H1 (cell line): ENCODE data around the gene OVOL3. TPM values are rescaled to one million over a fixed set of nuclear protein-coding genes. Genes with fewer than 3 reads are reported as not detected.

Experiments
- CTCF ChIA-PET: fragments of 300-600 bp; sonication (Branson Sonifier 250); formaldehyde crosslinking; loops from one replicate; lab custom pipeline; 2021; ENCODE audit not compliant: partially characterized antibody; lab: Charles Lee
- POLR2A ChIA-PET: fragments of 300-600 bp; sonication (Branson Sonifier 250); formaldehyde crosslinking; loops from one replicate; lab custom pipeline; 2021; ENCODE audit warnings: inconsistent platforms; ENCODE audit not compliant: partially characterized antibody; lab: Charles Lee
- DNase-seq, 2 experiments: peaks; one replicate each; pipeline versions ENCODE4 v3.0.0 to v3.0.0-alpha.2; 2010 to 2022; ENCODE audit warnings: low spot score in 2 of 2, low read depth in 1 of 2, mixed read lengths in 1 of 2
- FAIRE-seq: peaks from 2 replicates; lab custom pipeline; 2011; peaks lifted over from hg19 to GRCh38; lab: Jason Lieb, UNC
- H2AFZ ChIP-seq: 2 replicates; pipeline ENCODE4 v1.8.1; 2012; ENCODE audit warnings: low read length, inconsistent platforms
- H2AK5ac ChIP-seq: 2 replicates; pipeline ENCODE4 v1.6.1; 2013; ENCODE audit warnings: low read depth, low read length
- H2BK120ac ChIP-seq: replicated peaks from 2 replicates; pipeline ENCODE3; 2013; ENCODE audit warnings: low read depth, low read length, inconsistent platforms
- H2BK12ac ChIP-seq: 2 replicates; pipeline ENCODE4 v1.6.1; 2013; ENCODE audit warnings: low read depth, low read length
- H2BK15ac ChIP-seq: 2 replicates; pipeline ENCODE4 v1.6.1; 2013; ENCODE audit warnings: low read length
- H2BK20ac ChIP-seq: 2 replicates; pipeline ENCODE4 v1.6.1; 2013; ENCODE audit warnings: low read length
- H2BK5ac ChIP-seq: 2 replicates; pipeline ENCODE4 v1.6.1; 2013; ENCODE audit warnings: low read depth, low read length
- H3K14ac ChIP-seq: 2 replicates; pipeline ENCODE4 v1.6.1; 2013; ENCODE audit warnings: inconsistent platforms; ENCODE audit not compliant: insufficient read length
- H3K18ac ChIP-seq: 2 replicates; pipeline ENCODE4 v1.6.1; 2013; ENCODE audit warnings: low read length; ENCODE audit errors: extremely low read depth
- H3K23ac ChIP-seq: 2 replicates; pipeline ENCODE4 v1.6.1; 2013; ENCODE audit warnings: inconsistent platforms; ENCODE audit not compliant: insufficient read length
- H3K23me2 ChIP-seq: 2 replicates; pipeline ENCODE4 v1.6.1; 2013; ENCODE audit warnings: low read depth, low read length
- H3K27ac ChIP-seq: 2 replicates; pipeline ENCODE4 v1.6.1; 2011; ENCODE audit warnings: low read depth, low read length, inconsistent platforms
- H3K27me3 ChIP-seq, 4 experiments: replicated peaks in 1 of 4; 1 replicate in 1 of 4; 2 replicates in 3 of 4; pipeline versions ENCODE4 v1.6.1 to v1.8.1; 2011 to 2013; ENCODE audit warnings: low read length in 3 of 4, mild to moderate bottlenecking in 3 of 4, inconsistent platforms in 2 of 4, mixed read lengths in 2 of 4, moderate library complexity in 1 of 4; ENCODE audit not compliant: control insufficient read depth in 3 of 4, insufficient read depth in 3 of 4; ENCODE audit errors: extremely low read depth in 1 of 4
- H3K36me3 ChIP-seq, 4 experiments: 2 replicates each; pipeline versions ENCODE4 v1.6.1 to v1.8.1; 2011 to 2013; ENCODE audit warnings: mild to moderate bottlenecking in 4 of 4, low read length in 3 of 4, moderate library complexity in 2 of 4, control low read depth in 1 of 4, inconsistent platforms in 1 of 4; ENCODE audit not compliant: insufficient read depth in 4 of 4, control insufficient read depth in 2 of 4
- H3K4ac ChIP-seq: replicated peaks from 2 replicates; pipeline ENCODE3; 2013; ENCODE audit warnings: low read length, low read depth, mixed read lengths, inconsistent platforms; ENCODE audit not compliant: insufficient read length
- H3K4me1 ChIP-seq, 4 experiments: replicated peaks in 1 of 4; 1 replicate in 1 of 4; 2 replicates in 3 of 4; pipeline versions ENCODE4 v1.6.1 to v1.8.1; 2011 to 2013; ENCODE audit warnings: low read length in 3 of 4, inconsistent platforms in 2 of 4, mixed read lengths in 1 of 4; ENCODE audit not compliant: insufficient read depth in 4 of 4, control insufficient read depth in 3 of 4
- H3K4me2 ChIP-seq, 2 experiments: 2 replicates each; pipeline versions ENCODE4 v1.6.1 to v1.8.1; 2011 to 2013; ENCODE audit warnings: low read depth in 2 of 2, low read length in 2 of 2, control low read depth in 1 of 2, inconsistent platforms in 1 of 2, mild to moderate bottlenecking in 1 of 2; ENCODE audit not compliant: insufficient read depth in 1 of 2
- H3K4me3 ChIP-seq, 4 experiments: fragments of 200-600, 300-600 bp in 1 of 4; sonication (generic), shearing (Covaris generic), sonication (Bioruptor Twin) in 1 of 4; 2 replicates each; pipeline versions ENCODE4 v1.5.1 to v1.8.1; 2011 to 2016; ENCODE audit warnings: low read length in 4 of 4, low read depth in 3 of 4, control low read depth in 2 of 4, inconsistent platforms in 2 of 4, mild to moderate bottlenecking in 2 of 4, mixed read lengths in 1 of 4, moderate library complexity in 1 of 4; ENCODE audit not compliant: insufficient read depth in 2 of 4; ENCODE audit errors: extremely low read depth in 1 of 4
- H3K56ac ChIP-seq: replicated peaks from 2 replicates; pipeline ENCODE3; 2013; ENCODE audit warnings: low read depth, mild to moderate bottlenecking, mixed read lengths, low read length, inconsistent platforms; ENCODE audit not compliant: insufficient read length
- H3K79me1 ChIP-seq: 2 replicates; pipeline ENCODE4 v1.6.1; 2013; ENCODE audit warnings: low read depth, low read length, control low read depth
- H3K79me2 ChIP-seq, 2 experiments: 2 replicates each; pipeline versions ENCODE4 v1.6.1 to v1.8.1; 2012 to 2013; ENCODE audit warnings: low read length in 2 of 2, mild to moderate bottlenecking in 2 of 2, inconsistent platforms in 1 of 2; ENCODE audit not compliant: insufficient read depth in 2 of 2, control insufficient read depth in 1 of 2
- H3K9ac ChIP-seq, 4 experiments: replicated peaks in 1 of 4; 1 replicate in 1 of 4; 2 replicates in 3 of 4; pipeline versions ENCODE4 v1.6.1 to v1.8.1; 2011 to 2013; ENCODE audit warnings: low read depth in 3 of 4, low read length in 3 of 4, control low read depth in 2 of 4, mild to moderate bottlenecking in 2 of 4, moderate library complexity in 2 of 4, inconsistent platforms in 1 of 4; ENCODE audit errors: extremely low read depth in 1 of 4
- H3K9me3 ChIP-seq, 2 experiments: 2 replicates each; pipeline versions ENCODE4 v1.6.1 to v1.8.1; 2012 to 2013; ENCODE audit warnings: mild to moderate bottlenecking in 2 of 2, moderate library complexity in 2 of 2, control low read depth in 1 of 2, inconsistent platforms in 1 of 2, low read depth in 1 of 2, low read length in 1 of 2, mixed read lengths in 1 of 2; ENCODE audit not compliant: insufficient read depth in 2 of 2
- H4K20me1 ChIP-seq, 2 experiments: replicated peaks in 1 of 2; 2 replicates each; pipeline versions ENCODE3 to v1.8.1; 2011 to 2013; ENCODE audit warnings: inconsistent platforms in 2 of 2, low read length in 2 of 2, mild to moderate bottlenecking in 1 of 2; ENCODE audit not compliant: insufficient read depth in 2 of 2, control insufficient read depth in 1 of 2
- H4K5ac ChIP-seq: 2 replicates; pipeline ENCODE4 v1.6.1; 2013; ENCODE audit warnings: low read length, low read depth, mixed read lengths, inconsistent platforms; ENCODE audit not compliant: insufficient read length
- H4K8ac ChIP-seq: 2 replicates; pipeline ENCODE4 v1.8.0; 2013; ENCODE audit warnings: mild to moderate bottlenecking, moderate library complexity, low read length, inconsistent platforms; ENCODE audit not compliant: insufficient read depth; ENCODE audit errors: extremely low read depth
- H4K91ac ChIP-seq: replicated peaks from 2 replicates; pipeline ENCODE3; 2013; ENCODE audit warnings: low read length, mixed read lengths, inconsistent platforms; ENCODE audit not compliant: insufficient read length
- CREB1 ChIP-seq: IDR thresholded peaks from 2 replicates; pipeline ENCODE4 v1.6.1; 2012; ENCODE audit warnings: inconsistent platforms
- EZH2 ChIP-seq: fragments of 200-600 bp; sonication (generic); IDR thresholded peaks from 2 replicates; pipeline ENCODE4 v1.7.1; 2012; ENCODE audit warnings: low read depth, mild to moderate bottlenecking, moderate library complexity, low read length, inconsistent platforms; ENCODE audit not compliant: severe bottlenecking
- POU5F1 ChIP-seq: IDR thresholded peaks from 2 replicates; pipeline ENCODE4 v1.6.1; 2011; ENCODE audit warnings: low read depth, mild to moderate bottlenecking, low read length, moderate library complexity
- TCF12 ChIP-seq: IDR thresholded peaks from 2 replicates; pipeline ENCODE4 v1.6.1; 2011; ENCODE audit warnings: low read depth, mild to moderate bottlenecking, low read length
- YY1 ChIP-seq: IDR thresholded peaks from 2 replicates; pipeline ENCODE4 v1.6.1; 2011; ENCODE audit warnings: low read depth, mild to moderate bottlenecking, low read length
- ZNF274 ChIP-seq: IDR thresholded peaks from 2 replicates; pipeline ENCODE4 v1.7.0; 2012; ENCODE audit warnings: low read length, borderline replicate concordance; ENCODE audit errors: extremely low read depth
- WGBS, 2 experiments: shearing (Covaris generic) in 1 of 2; methylation state at CpG; one replicate each; pipeline versions ENCODE4 v1.1.6 to v1.1.7; 2013 to 2015; ENCODE audit warnings: low lambda C conversion rate in 2 of 2, mixed read lengths in 2 of 2, inconsistent platforms in 1 of 2, low coverage in 1 of 2, missing lambda C conversion rate in 1 of 2; ENCODE audit not compliant: insufficient replicate concordance in 2 of 2, insufficient coverage in 1 of 2, insufficient read length in 1 of 2; ENCODE audit errors: extremely low coverage in 1 of 2, missing lambda C conversion rate in 1 of 2; 5-methylcytosine and 5-hydroxymethylcytosine counted together
- polyA plus RNA-seq, 7 experiments: library from polyadenylated mRNA; depleted of rRNA in 3 of 7; stranded (reverse) in 5 of 7; unstranded in 2 of 7; fragments of >200 nt in 5 of 7; fragments of 200-250 nt in 2 of 7; gene quantifications; 1 replicate in 5 of 7; 2 replicates in 1 of 7; 4 replicates in 1 of 7; pipeline versions ENCODE4 v1.2.1 to v1.2.3, GENCODE V29; 2011 to 2013; ENCODE audit warnings: missing spikeins in 2 of 7, mixed read lengths in 2 of 7
- total RNA-seq: library from RNA; stranded (reverse); fragmentation: NEBNext Ultra II Directional; extraction: Animal tissue kit (Norgen Biotek cat#: 25700); gene quantifications from 2 replicates; pipeline ENCODE4 v1.2.1, GENCODE V29; 2021

Gene OVOL3
- total and polyA plus RNA-seq, 2 of the 8 experiments (the other 6 are each of a cell fraction or from before 2014, with no cell fraction given), result 0.45 TPM; not detected in 1

DNA sequence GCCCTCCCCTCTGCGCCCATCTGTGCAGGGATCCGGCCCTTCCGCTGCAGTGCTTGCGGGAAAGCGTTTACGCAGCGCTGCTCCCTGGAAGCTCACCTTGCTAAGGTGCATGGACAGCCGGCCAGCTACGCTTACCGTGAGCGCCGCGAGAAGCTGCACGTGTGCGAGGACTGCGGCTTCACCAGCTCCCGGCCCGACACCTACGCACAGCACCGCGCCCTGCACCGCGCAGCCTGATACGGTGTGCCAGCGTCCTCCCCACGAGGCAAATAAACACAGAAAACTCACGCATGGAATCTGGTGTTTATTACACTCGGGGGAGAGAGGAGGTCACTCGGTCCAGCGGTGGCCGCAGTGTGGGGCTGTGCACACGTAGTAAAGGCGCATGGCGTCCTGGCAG, 2.5 kb downstream of the OVOL3 start:
- 94% methylated on average over 31 of the region's 34 CpGs; no CpG with 5 or more reads in 1 of the 2 experiments for WGBS, 2 experiments
- H3K18ac ChIP-seq, result no peak overlapping the region
- no peaks in the 10 kb centered on the region for H3K9me3 ChIP-seq
- H3K79me1 ChIP-seq, result peaks cover 11% of the 10 kb centered on the region
- ChIA-PET POLR2A (interaction anchor here (2.9 kb wide), 1 partner anchor 10 kb away, joined by 18 read pairs; no protein-coding TSS in a partner anchor), CTCF (interaction anchor here (1.0 to 1.5 kb wide), 4 partner anchors 11 to 57 kb away, joined by 3 to 5 read pairs (median 4); no protein-coding TSS in a partner anchor)
- no peak overlapping the region for H3K27ac ChIP-seq
- no peak overlapping the region for H4K5ac ChIP-seq
- H4K91ac ChIP-seq, result peak overlapping the region; percentile 41
- no peak overlapping the region for H2AK5ac ChIP-seq
- 0 out of 7 replicates have a peak overlapping the region, but pooled peaks of 1 of the 4 experiments have one; percentile 4 for H3K9ac ChIP-seq
- H2BK20ac ChIP-seq, result no peak overlapping the region
- peaks cover 8 to 23% (median 18%) of the 10 kb centered on the region in 4 experiments for H3K4me1 ChIP-seq
- H3K4me2 ChIP-seq, result peak overlapping the region; percentile 76 to 94
- H3K27me3 ChIP-seq, result no peaks in the 10 kb centered on the region
- H3K4me3 ChIP-seq, result peak overlapping the region; percentile 73 to 96 (median 82); a peak in 5 of 8 replicates
- no peak overlapping the region for H2BK12ac ChIP-seq
- H2BK120ac ChIP-seq, result no peak overlapping the region
- DNase-seq (no peak), FAIRE-seq (no peak)
- no peak overlapping the region for H3K4ac ChIP-seq
- H4K8ac ChIP-seq, result no peak overlapping the region
- no peak overlapping the region for H3K56ac ChIP-seq
- H3K23ac ChIP-seq, result no peak overlapping the region
- H3K23me2 ChIP-seq, result peaks cover 10% of the 10 kb centered on the region
- no peak overlapping the region for H2BK5ac ChIP-seq
- H2BK15ac ChIP-seq, result no peak overlapping the region
- peaks cover 0 to 9% of the 10 kb centered on the region in 2 experiments; a peak in 1 of 4 replicates for H3K79me2 ChIP-seq
- peaks cover 3 to 6% of the 10 kb centered on the region in 2 experiments for H4K20me1 ChIP-seq
- H3K14ac ChIP-seq, result no peak overlapping the region
- H2AFZ ChIP-seq, result no peak overlapping the region
- H3K36me3 ChIP-seq, result peaks cover 2 to 15% (median 8%) of the 10 kb centered on the region in 4 experiments; a peak in 5 of 8 replicates
- no peak for TF ChIP-seq TCF12
- TF ChIP-seq CREB1, result no peak
- TF ChIP-seq POU5F1, result no peak
- TF ChIP-seq EZH2, result no peak
- TF ChIP-seq ZNF274, result no peak
- no peak for TF ChIP-seq YY1
